Natural killer cell treated with Interleukin-12 subunit alpha and Interleukin-12 subunit beta and Interleukin-15 and Interleukin-18, amount 100 ng/mL, for 72 hours (primary cell): ENCODE results near the gene SMAD1. TPM values are rescaled to one million over a fixed set of nuclear protein-coding genes. Genes with fewer than 3 reads are reported as not detected.
"Not testable (repeated sequence)": the region's sequence is repeated elsewhere in the genome, so short reads cannot be mapped to it uniquely, and the experiment has no call there.

ENCODE experiments used
- ATAC-seq, 2 donors: fragments of 150-1000 bp; cut with Tn5 transposase in 1 of 2; sonication (Bioruptor Pico), chemical (Tn5 transposase) in 1 of 2; 2 replicates each; pipeline ENCODE4 v1.10.0; 2021
- DNase-seq: peaks from one replicate; pipeline ENCODE4 v3.0.0; 2022; ENCODE audit warnings: low spot score
- H3K27ac Mint-ChIP-seq, 2 donors: 1 replicate in 1 of 2; 2 replicates in 1 of 2; pipeline ENCODE4 v1.8.0; 2022; ENCODE audit warnings: mixed read lengths in 2 of 2, mild to moderate bottlenecking in 1 of 2, moderate library complexity in 1 of 2
- H3K27me3 Mint-ChIP-seq, 2 donors: 1 replicate in 1 of 2; 2 replicates in 1 of 2; pipeline ENCODE4 v1.8.0; 2022; ENCODE audit warnings: mixed read lengths in 2 of 2
- H3K36me3 Mint-ChIP-seq: one replicate; pipeline ENCODE4 v1.8.0; 2022; ENCODE audit warnings: mixed read lengths
- H3K4me1 Mint-ChIP-seq, 2 donors: 1 replicate in 1 of 2; 2 replicates in 1 of 2; pipeline ENCODE4 v1.8.0; 2022; ENCODE audit warnings: low read depth in 2 of 2, mixed read lengths in 2 of 2, mild to moderate bottlenecking in 1 of 2
- H3K4me3 Mint-ChIP-seq: one replicate; pipeline ENCODE4 v1.8.0; 2022; ENCODE audit warnings: mixed read lengths
- H3K9me3 Mint-ChIP-seq: 2 replicates; pipeline ENCODE4 v1.8.0; 2022; ENCODE audit warnings: mixed read lengths
- total RNA-seq, 2 donors: library from RNA; stranded (reverse); gene quantifications; one replicate each; pipeline ENCODE4 v1.2.3, GENCODE V29; 2022

SMAD1 gene
- total RNA-seq, 2 donors from 2014 or later: 3.2 to 15.6 TPM

- Mint-ChIP-seq H3K9me3 (no peaks in the 10 kb centered on the region), H3K36me3 (peaks cover 18% of the 10 kb centered on the region), H3K4me1 (no peaks in the 10 kb centered on the region), H3K4me3 (no peak overlapping the region), H3K27ac (no peak overlapping the region), H3K27me3 (peaks cover 28 to 44% of the 10 kb centered on the region in 2 donors)
- DNase-seq (no peak), ATAC-seq (peak; percentile 13 to 43)
Observed at GRCh38 chr4:145566086-145566708, 84.5 kb downstream of the SMAD1 start.

DNA sequence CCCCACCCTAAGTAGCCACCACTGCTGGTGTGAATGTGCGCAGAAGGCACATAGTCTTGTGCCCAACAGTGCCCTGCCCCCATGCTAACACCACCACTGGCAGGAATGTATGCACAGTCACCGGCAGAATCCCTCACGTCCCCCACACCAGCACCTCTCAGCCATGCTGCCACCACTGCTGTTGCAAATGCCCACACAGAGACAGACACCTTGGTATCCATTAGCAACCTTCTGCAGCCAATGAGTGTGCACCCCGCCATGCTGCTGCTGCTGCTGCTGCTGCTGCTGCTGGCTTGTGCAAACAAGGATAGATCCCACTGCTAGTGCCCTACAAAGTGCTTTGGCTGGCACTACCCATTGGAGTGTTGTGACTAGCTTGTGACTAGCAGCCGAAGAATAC is 85.1 kb downstream of the SMAD1 start:
- no peaks in the 10 kb centered on the region for H3K4me1 Mint-ChIP-seq
- H3K27me3 Mint-ChIP-seq: peaks cover 28 to 46% of the 10 kb centered on the region in 2 donors
- H3K36me3 Mint-ChIP-seq: peaks cover 18% of the 10 kb centered on the region
- no peak overlapping the region for H3K27ac Mint-ChIP-seq
- no peaks in the 10 kb centered on the region for H3K9me3 Mint-ChIP-seq
- ATAC-seq (no peak), DNase-seq (no peak)
- H3K4me3 Mint-ChIP-seq: no peak overlapping the region

DNA sequence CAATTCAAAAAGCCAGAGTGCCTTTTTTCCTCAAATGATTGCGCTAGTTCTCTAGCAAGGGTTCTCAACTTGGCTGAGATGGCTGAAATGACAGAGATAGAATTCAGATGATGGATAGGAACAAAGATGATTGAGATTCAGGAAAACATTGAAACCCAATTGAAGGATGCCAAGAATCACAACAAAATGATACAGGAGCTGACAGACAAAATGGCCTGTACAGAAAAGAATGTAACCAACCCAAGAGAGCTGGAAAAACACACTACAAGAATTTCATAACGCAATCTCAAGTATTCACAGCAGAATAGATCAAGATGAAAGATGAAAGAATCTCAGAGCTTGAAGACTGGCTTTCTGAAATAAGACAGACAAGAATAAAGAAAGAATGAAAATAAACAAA is 85.9 kb downstream of the SMAD1 start:
- no peak for ATAC-seq
- no peak overlapping the region for H3K4me3 Mint-ChIP-seq
- DNase-seq: no peak

GRCh38 chr4:145574546-145574945 is 92.9 kb downstream of the SMAD1 start:
- H3K27ac Mint-ChIP-seq: not testable (repeated sequence)

More for the DNA sequence above, 85.9 kb downstream of the SMAD1 start:
- Mint-ChIP-seq H3K4me1 (no peaks in the 10 kb centered on the region), H3K36me3 (peaks cover 23% of the 10 kb centered on the region), H3K9me3 (no peaks in the 10 kb centered on the region), H3K27me3 (peaks cover 28 to 49% of the 10 kb centered on the region in 2 donors), H3K27ac (no peak overlapping the region)

GRCh38 chr4:145580906-145581305 is 99.3 kb downstream of the SMAD1 start:
- DNase-seq (no peak), ATAC-seq (no peak)
- Mint-ChIP-seq H3K9me3 (peaks cover 11% of the 10 kb centered on the region), H3K36me3 (peaks cover 4% of the 10 kb centered on the region), H3K27ac (no peak overlapping the region), H3K4me3 (no peak overlapping the region), H3K27me3 (peaks cover 23 to 26% of the 10 kb centered on the region in 2 donors), H3K4me1 (no peaks in the 10 kb centered on the region)

More at GRCh38 chr4:145574546-145574945, 92.9 kb downstream of the SMAD1 start:
- not testable (repeated sequence) for H3K36me3 Mint-ChIP-seq, H3K4me3 Mint-ChIP-seq, DNase-seq, H3K4me1 Mint-ChIP-seq, ATAC-seq
- peaks cover 31 to 47% of the 10 kb centered on the region in 2 donors for H3K27me3 Mint-ChIP-seq
- peaks cover 11% of the 10 kb centered on the region for H3K9me3 Mint-ChIP-seq

DNA sequence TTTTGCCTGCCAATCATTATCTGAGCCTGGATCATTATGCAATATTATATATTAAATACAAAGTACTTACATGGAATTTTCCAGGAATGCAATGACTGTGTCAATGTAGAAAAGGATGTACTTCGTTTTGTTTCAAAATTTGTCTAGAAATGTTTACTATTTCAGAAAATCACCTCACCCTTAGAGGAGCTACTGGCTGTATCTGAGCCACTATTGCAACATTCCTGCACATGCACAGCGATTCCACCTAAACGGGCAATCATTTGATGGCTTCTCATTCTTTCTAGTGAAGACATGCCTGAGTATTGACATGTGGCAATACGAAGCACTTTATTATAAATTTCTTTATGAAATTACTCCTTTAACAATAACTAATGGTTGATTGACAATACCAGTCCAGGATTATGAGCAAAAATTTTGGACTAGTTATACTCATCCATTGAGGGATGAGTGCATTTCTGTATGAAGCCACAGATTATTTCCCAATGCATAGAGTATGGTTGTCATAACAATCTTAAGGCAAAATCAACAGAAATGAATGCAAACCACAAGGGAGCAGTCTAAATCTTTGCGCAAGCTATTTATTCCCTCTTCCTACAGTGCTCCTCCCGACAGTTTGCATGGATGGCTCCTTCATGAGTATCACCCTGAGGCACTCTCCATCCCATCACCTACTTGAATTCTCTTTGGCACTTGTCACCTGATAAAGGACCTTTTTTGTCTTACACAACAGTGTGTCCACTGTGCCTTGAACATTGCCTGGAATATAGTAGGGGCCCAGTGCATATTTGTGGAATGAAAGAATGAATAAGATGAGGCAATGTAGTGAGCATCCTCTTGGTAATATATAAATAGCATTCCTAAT is 101.8 kb downstream of the SMAD1 start:
- ATAC-seq: no peak
- H3K27ac Mint-ChIP-seq: no peak overlapping the region
- H3K27me3 Mint-ChIP-seq: peaks cover 19 to 25% of the 10 kb centered on the region in 2 donors
- peaks cover 8% of the 10 kb centered on the region for H3K9me3 Mint-ChIP-seq
- no peaks in the 10 kb centered on the region for H3K4me1 Mint-ChIP-seq
- H3K4me3 Mint-ChIP-seq: no peak overlapping the region
- DNase-seq: no peak
- H3K36me3 Mint-ChIP-seq: no peaks in the 10 kb centered on the region

DNA sequence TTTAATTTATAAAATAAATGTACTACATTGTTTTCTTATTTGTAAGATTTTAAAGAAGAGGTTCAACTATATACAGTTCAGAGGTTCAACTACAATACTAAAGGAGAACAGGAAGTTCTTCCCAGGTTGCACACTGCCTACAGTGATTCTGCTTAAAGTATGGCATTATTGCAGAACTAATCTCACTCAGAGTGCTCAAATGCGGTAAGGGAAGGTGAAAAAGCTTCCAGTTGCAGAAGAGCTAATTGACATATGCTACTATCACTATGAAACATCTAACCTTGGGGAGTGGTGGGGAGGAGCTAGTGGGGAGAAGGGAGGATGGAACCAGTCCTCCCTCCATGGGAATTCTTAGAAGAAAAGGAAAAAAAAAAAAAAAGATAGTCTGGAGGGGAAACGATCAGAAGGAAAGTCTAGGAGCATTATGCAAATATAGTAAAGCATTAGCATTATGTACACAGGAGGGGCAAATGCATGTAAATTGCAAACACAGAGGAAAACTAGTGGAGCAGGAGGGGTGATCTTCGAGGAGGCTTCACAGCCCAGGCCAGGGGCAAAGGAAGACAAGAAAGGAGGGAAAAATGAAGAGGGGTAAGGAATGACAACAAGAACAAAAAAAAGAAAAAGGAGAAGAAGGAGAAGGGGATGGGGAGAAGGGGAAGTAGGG is 105.6 kb downstream of the SMAD1 start:
- H3K4me3 Mint-ChIP-seq: no peak overlapping the region
- ATAC-seq (no peak), DNase-seq (no peak)
- no peaks in the 10 kb centered on the region for H3K9me3 Mint-ChIP-seq
- no peak overlapping the region for H3K27ac Mint-ChIP-seq
- no peaks in the 10 kb centered on the region for H3K4me1 Mint-ChIP-seq
- H3K36me3 Mint-ChIP-seq: no peaks in the 10 kb centered on the region
- peaks cover 13 to 28% of the 10 kb centered on the region in 2 donors for H3K27me3 Mint-ChIP-seq

GRCh38 chr4:145589381-145589780 is 107.7 kb downstream of the SMAD1 start:
- not testable (repeated sequence) for DNase-seq, H3K27ac Mint-ChIP-seq, ATAC-seq, H3K4me1 Mint-ChIP-seq, H3K4me3 Mint-ChIP-seq, H3K9me3 Mint-ChIP-seq, H3K36me3 Mint-ChIP-seq
- H3K27me3 Mint-ChIP-seq: peaks cover 18 to 44% of the 10 kb centered on the region in 2 donors

DNA sequence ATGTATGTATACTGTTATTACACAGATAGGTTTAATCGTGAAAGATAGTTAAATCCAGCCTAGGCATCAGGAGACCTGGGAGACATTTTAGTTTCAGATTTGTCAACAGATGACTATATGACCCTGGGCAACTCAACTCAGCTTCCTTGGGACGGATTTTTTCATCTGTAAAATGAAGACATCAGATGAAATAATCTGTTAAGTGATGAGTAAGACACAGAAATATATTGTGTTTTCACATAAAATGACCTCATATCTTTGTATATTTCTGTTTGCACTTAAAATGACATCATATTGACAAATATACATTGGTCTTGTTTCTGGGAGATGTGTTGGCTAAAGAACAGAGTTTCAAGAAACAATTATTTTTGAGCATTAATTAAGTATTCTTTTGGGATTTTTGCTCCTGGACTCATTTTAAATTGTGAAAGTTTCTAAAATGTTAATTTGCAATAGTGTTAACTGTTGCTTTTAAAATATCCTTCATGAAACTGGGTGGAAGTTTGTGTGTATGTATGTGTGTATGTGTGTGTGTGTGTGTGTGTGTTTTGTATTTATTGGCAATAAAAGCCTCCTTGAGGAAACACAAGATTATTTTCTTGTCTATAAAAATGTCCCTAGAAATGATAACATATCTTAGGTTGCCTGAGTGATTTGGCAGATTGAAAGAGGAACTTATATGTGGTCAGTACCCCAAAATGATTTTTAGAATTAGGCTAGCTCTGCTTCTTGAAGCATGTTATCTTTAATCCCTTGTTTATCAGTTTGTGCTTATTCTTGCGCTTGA is 108.5 kb downstream of the SMAD1 start:
- Mint-ChIP-seq H3K27ac (no peak overlapping the region), H3K36me3 (no peaks in the 10 kb centered on the region), H3K27me3 (peaks cover 21 to 47% of the 10 kb centered on the region in 2 donors), H3K9me3 (no peaks in the 10 kb centered on the region), H3K4me1 (no peaks in the 10 kb centered on the region), H3K4me3 (no peak overlapping the region)
- ATAC-seq (no peak), DNase-seq (no peak)

DNA sequence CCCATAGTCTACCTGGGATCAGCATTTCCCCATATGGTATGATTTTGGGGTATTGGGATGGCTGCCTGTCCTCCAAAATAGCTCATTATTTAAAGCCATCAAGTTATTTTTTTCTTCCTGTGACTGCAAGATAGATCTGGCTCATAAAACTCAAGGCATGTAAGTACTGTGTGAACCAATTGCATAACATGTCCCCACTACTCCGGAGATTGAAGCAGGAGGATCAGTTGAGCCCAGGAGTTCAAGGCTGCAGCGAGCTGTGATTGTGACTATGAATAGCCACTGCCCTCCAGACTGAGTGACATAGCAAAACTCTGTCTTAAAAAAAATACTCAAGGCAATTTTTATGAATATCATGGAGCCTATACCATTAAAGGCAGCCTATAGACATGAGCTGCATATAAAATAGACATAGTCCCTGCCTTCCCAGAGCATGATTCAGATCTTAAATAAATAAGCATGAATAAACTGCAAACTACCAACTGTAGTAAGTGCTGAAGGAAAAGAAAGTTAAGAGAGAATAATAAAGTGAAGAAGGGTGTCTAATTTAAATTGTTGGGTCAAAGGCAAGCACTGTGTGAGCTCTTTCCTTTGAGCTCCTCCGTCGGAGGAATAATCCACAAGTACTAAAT is 120.6 kb downstream of the SMAD1 start:
- no peaks in the 10 kb centered on the region for H3K4me1 Mint-ChIP-seq
- no peak for ATAC-seq
- H3K9me3 Mint-ChIP-seq: peaks cover 3% of the 10 kb centered on the region
- no peak overlapping the region for H3K4me3 Mint-ChIP-seq
- DNase-seq: no peak
- peaks cover 10% of the 10 kb centered on the region for H3K36me3 Mint-ChIP-seq
- H3K27ac Mint-ChIP-seq: no peak overlapping the region
- peaks cover 12 to 35% of the 10 kb centered on the region in 2 donors for H3K27me3 Mint-ChIP-seq

DNA sequence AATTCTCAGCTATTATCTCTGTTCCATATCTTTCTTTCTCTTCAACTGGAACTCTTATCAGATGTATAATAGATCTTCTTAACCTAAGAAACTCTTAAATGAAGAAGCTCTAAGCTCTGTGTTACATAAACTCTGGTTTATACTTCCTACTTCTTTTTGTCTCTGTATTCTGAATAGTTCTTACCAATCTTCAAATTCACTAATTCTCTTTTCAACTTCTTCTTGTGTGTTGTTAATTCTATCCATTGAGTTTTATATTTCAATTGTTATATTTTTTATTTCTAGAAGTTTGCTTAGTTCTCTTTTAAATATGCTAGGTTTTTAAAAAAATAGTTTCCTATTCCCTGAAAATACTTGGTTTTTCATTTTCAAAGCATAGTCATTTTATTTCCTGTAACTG is 124.3 kb downstream of the SMAD1 start:
- ATAC-seq: no peak
- Mint-ChIP-seq H3K4me1 (no peaks in the 10 kb centered on the region), H3K4me3 (no peak overlapping the region), H3K27me3 (peaks cover 10 to 28% of the 10 kb centered on the region in 2 donors), H3K27ac (no peak overlapping the region), H3K36me3 (peaks cover 10% of the 10 kb centered on the region), H3K9me3 (peaks cover 3% of the 10 kb centered on the region)
- DNase-seq: no peak
